ENCODE data around the gene SLC38A4.
A peak's percentile ranks its signal among the peaks of the same experiment; 100 is the strongest.

Gene SLC38A4

DNA sequence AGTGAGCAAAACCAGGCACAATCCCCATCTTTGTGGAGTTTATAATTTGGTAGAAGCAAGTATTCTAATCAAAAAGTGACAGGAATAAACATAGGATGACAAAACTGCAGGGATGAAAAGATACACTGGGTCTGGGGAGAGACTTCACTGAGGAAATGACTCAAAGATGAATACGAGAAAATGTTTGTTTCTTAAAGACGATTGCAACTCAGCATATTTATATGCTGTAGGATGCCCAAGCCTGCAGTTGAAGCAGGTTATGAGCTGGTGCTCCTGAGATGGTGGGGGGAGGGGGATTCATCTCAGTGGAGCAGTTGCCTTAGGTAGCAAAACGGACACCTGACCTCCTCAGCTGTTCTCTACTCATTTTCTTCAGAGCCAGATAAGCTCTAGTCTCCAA, 13.4 kb upstream of the SLC38A4 start:
- no peak for DNase-seq (ENCODE audit: low read depth)
- no peak for TF ChIP-seq CTCF (conservative IDR thresholded peaks at IDR 0.05; ENCODE audit: low read length)

DNA sequence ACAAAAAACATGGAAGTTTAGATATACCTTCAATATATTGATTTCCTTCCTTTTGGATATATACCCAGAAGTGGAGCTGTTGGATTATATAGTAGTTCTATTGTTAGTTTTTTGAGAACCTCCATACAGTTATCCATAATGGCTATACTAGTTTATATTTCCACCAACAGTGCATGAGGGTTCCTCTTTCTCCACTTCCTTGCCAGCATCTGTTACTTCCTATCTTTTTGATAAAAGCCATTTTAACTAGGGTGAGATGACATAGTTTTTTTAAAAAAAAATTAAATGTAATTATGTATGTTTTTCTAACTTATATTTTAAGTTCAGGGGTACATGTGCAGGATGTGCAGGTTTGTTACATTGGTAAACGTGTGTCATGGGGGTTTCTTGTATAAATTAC, 10.0 kb upstream of the SLC38A4 start:
- TF ChIP-seq CTCF (conservative IDR thresholded peaks at IDR 0.05; ENCODE audit: low read length) = no peak
- no peak for DNase-seq (ENCODE audit: low read depth)
- H3K4me3 ChIP-seq (ENCODE audit: low read length) = no peak overlapping the region

More for the DNA sequence above, 13.4 kb upstream of the SLC38A4 start:
- no peak overlapping the region for H3K4me3 ChIP-seq (ENCODE audit: low read length)

- TF ChIP-seq CTCF (conservative IDR thresholded peaks at IDR 0.05; ENCODE audit: low read length) = no peak
- DNase-seq (ENCODE audit: low read depth) = no peak
- no peak overlapping the region for H3K4me3 ChIP-seq (ENCODE audit: low read length)
Observed at GRCh38 chr12:46832130-46832704, 6.4 kb upstream of the SLC38A4 start.

GRCh38 chr12:46831335-46832129, 5.7 kb upstream of the SLC38A4 start:
- no peak for DNase-seq (ENCODE audit: low read depth)
- no peak for TF ChIP-seq CTCF (conservative IDR thresholded peaks at IDR 0.05; ENCODE audit: low read length)
- H3K4me3 ChIP-seq (ENCODE audit: low read length) = peak overlapping the region; percentile 58

GRCh38 chr12:46830731-46831334, 5.0 kb upstream of the SLC38A4 start:
- peak overlapping the region; percentile 58 for H3K4me3 ChIP-seq (ENCODE audit: low read length)
- TF ChIP-seq CTCF (conservative IDR thresholded peaks at IDR 0.05; ENCODE audit: low read length) = no peak
- DNase-seq (ENCODE audit: low read depth) = no peak

DNA sequence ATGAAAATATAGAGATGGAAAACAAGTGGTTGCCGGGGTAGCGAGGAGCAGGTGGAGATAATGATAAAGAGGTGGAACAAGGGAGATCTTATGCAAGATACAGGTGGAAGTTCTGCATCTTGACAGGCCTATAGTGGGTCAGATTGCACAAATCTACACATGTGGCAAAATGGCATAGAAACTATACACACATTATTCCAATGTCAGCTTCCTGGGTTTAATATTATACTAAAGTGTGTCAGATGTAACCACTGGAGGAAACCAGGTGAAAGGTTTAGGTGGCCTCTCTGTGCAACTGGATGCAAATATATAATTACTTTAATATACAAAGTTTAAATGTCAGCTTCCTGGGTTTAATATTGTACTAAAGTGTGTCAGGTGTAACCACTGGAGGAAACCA, 1.1 kb downstream of the SLC38A4 start:
- TF ChIP-seq CTCF (conservative IDR thresholded peaks at IDR 0.05; ENCODE audit: low read length) = no peak
- DNase-seq (ENCODE audit: low read depth) = no peak
- no peak overlapping the region for H3K4me3 ChIP-seq (ENCODE audit: low read length)

- TF ChIP-seq CTCF (conservative IDR thresholded peaks at IDR 0.05; ENCODE audit: low read length) = no peak
- DNase-seq (ENCODE audit: low read depth) = peak; percentile 14
- no peak overlapping the region for H3K4me3 ChIP-seq (ENCODE audit: low read length)
Observed at GRCh38 chr12:46818642-46819041, 7.2 kb downstream of the SLC38A4 start.
